CD4-positive, alpha-beta T cell (primary cell): ENCODE data around the gene GPD1L. TPM values are rescaled to one million over a fixed set of nuclear protein-coding genes. Genes with fewer than 3 reads are reported as not detected.

Experiments used
- ATAC-seq: fragments of 200-7000 bp; cut with Tn5 transposase; one replicate; pipeline ENCODE4 v1.10.0; 2022; ENCODE audit warnings: mild to moderate bottlenecking; ENCODE audit not compliant: poor library complexity
- CTCF ChIA-PET: fragments of 350-600 bp; sonication (Branson Sonifier 250); formaldehyde crosslinking; loops from one replicate; lab custom pipeline; 2021; ENCODE audit warnings: antibody characterized with exemption, inconsistent platforms; lab: Charles Lee
- POLR2A ChIA-PET: fragments of 350-600 bp; sonication (Branson Sonifier 250); formaldehyde crosslinking; loops from one replicate; lab custom pipeline; 2021; ENCODE audit warnings: antibody characterized with exemption, inconsistent platforms; lab: Charles Lee
- DNase-seq, 14 experiments: peaks; one replicate each; pipeline ENCODE4 v3.0.0-alpha.2; 2013 to 2020; ENCODE audit warnings: mixed read lengths in 2 of 14
- H3K27ac ChIP-seq, 2 donors: one replicate each; pipeline versions ENCODE4 v1.5.1 to v1.7.0; 2013; ENCODE audit warnings: low read length in 2 of 2, low read depth in 1 of 2, mild to moderate bottlenecking in 1 of 2
- H3K27me3 ChIP-seq, 2 experiments: 1 replicate in 1 of 2; 2 replicates in 1 of 2; pipeline versions ENCODE4 v1.6.1 to v1.7.0; 2013; ENCODE audit warnings: low read length in 2 of 2, control low read depth in 1 of 2, mild to moderate bottlenecking in 1 of 2, moderate library complexity in 1 of 2; ENCODE audit not compliant: insufficient read depth in 2 of 2, control insufficient read depth in 1 of 2
- H3K36me3 ChIP-seq: one replicate; pipeline ENCODE4 v1.6.1; 2013; ENCODE audit warnings: low read length, control low read depth; ENCODE audit not compliant: insufficient read depth
- H3K4me1 ChIP-seq: one replicate; pipeline ENCODE4 v1.6.1; 2013; ENCODE audit warnings: low read length, control low read depth; ENCODE audit not compliant: insufficient read depth
- H3K4me3 ChIP-seq: one replicate; pipeline ENCODE4 v1.5.1; 2013; ENCODE audit warnings: mild to moderate bottlenecking, low read length, moderate library complexity
- H3K9me3 ChIP-seq, 2 experiments: 1 replicate in 1 of 2; 2 replicates in 1 of 2; pipeline versions ENCODE4 v1.6.1 to v1.7.0; 2013; ENCODE audit warnings: low read length in 2 of 2, mild to moderate bottlenecking in 2 of 2, control low read depth in 1 of 2, moderate library complexity in 1 of 2; ENCODE audit not compliant: control insufficient read depth in 1 of 2, insufficient read depth in 1 of 2
- H3K27ac Mint-ChIP-seq: one replicate; pipeline ENCODE4 v1.8.0; 2020; ENCODE audit warnings: mixed read lengths
- H3K27me3 Mint-ChIP-seq: one replicate; pipeline ENCODE4 v1.8.0; 2021; ENCODE audit warnings: mixed read lengths
- H3K36me3 Mint-ChIP-seq: one replicate; pipeline ENCODE4 v1.8.0; 2021; ENCODE audit warnings: low read depth, mixed read lengths
- H3K4me1 Mint-ChIP-seq: one replicate; pipeline ENCODE4 v1.8.0; 2021; ENCODE audit warnings: low read depth, mixed read lengths
- H3K4me3 Mint-ChIP-seq: one replicate; pipeline ENCODE4 v1.8.0; 2020; ENCODE audit warnings: mild to moderate bottlenecking, mixed read lengths
- H3K9me3 Mint-ChIP-seq: one replicate; pipeline ENCODE4 v1.8.0; 2020; ENCODE audit warnings: mixed read lengths
- CTCF ChIP-seq: fragments of 200-600 bp; IDR thresholded peaks from one replicate; pipeline ENCODE4 v1.8.0; 2022; ENCODE audit warnings: antibody characterized with exemption, mild to moderate bottlenecking
- intact Hi-C, 2 experiments: fragments of 100-400 bp; cut with DNase I in 1 of 2; cut with micrococcal nuclease in 1 of 2; formaldehyde crosslinking; loops; one replicate each; pipeline versions ENCODE4 v1.15.1 to v1.9.0; 2023 to 2025; cut with DNase I, micrococcal nuclease
- total RNA-seq, 174 experiments: library from RNA in 2 of 174; stranded (reverse) in 2 of 174; gene quantifications; one replicate each; pipeline ENCODE4 v1.2.3 and lab custom pipeline; 2021 to 2026

Gene GPD1L
- total RNA-seq, 2 experiments from 2014 or later, result 15.3 to 16.0 TPM

- intact Hi-C loops, result no loop called here
- H3K4me1 ChIP-seq, result no peaks in the 10 kb centered on the region
- H3K4me1 Mint-ChIP-seq, result no peaks in the 10 kb centered on the region
- CTCF ChIA-PET, result no interaction called here
- no peaks in the 10 kb centered on the region for H3K9me3 ChIP-seq
- no peaks in the 10 kb centered on the region for H3K27me3 ChIP-seq
- H3K36me3 Mint-ChIP-seq, result no peaks in the 10 kb centered on the region
- H3K27ac ChIP-seq, result no peak overlapping the region
- H3K27me3 Mint-ChIP-seq, result no peaks in the 10 kb centered on the region
- DNase-seq (no peak), ATAC-seq (no peak)
- no peak overlapping the region for H3K27ac Mint-ChIP-seq
- H3K9me3 Mint-ChIP-seq, result no peaks in the 10 kb centered on the region
- POLR2A ChIA-PET, result interaction anchor here (0.6 kb wide), 1 partner anchor 1431 kb away, joined by 3 read pairs; no protein-coding TSS in a partner anchor
- no peak for TF ChIP-seq CTCF
- H3K4me3 ChIP-seq, result no peak overlapping the region
- H3K36me3 ChIP-seq, result no peaks in the 10 kb centered on the region
- no peak overlapping the region for H3K4me3 Mint-ChIP-seq
Measured at GRCh38 chr3:32077260-32078084, 28.9 kb upstream of the GPD1L start.

- Histone ChIP-seq H3K4me1 (no peaks in the 10 kb centered on the region), H3K27me3 (no peaks in the 10 kb centered on the region), H3K9me3 (no peaks in the 10 kb centered on the region), H3K4me3 (no peak overlapping the region), H3K36me3 (no peaks in the 10 kb centered on the region), H3K27ac (no peak overlapping the region)
- ChIA-PET CTCF (no interaction called here), POLR2A (no interaction called here)
- Mint-ChIP-seq H3K4me3 (no peak overlapping the region), H3K9me3 (no peaks in the 10 kb centered on the region), H3K4me1 (no peaks in the 10 kb centered on the region), H3K27ac (no peak overlapping the region), H3K36me3 (no peaks in the 10 kb centered on the region), H3K27me3 (no peaks in the 10 kb centered on the region)
- TF ChIP-seq CTCF, result no peak
- intact Hi-C loops, result no loop called here
- ATAC-seq (no peak), DNase-seq (no peak)
Measured at GRCh38 chr3:32078085-32078634, 28.3 kb upstream of the GPD1L start.

- H3K9me3 Mint-ChIP-seq, result no peaks in the 10 kb centered on the region
- no peak overlapping the region for H3K4me3 ChIP-seq
- no peak overlapping the region for H3K27ac ChIP-seq
- no peaks in the 10 kb centered on the region for H3K4me1 ChIP-seq
- H3K4me3 Mint-ChIP-seq, result no peak overlapping the region
- no peaks in the 10 kb centered on the region for H3K27me3 ChIP-seq
- H3K9me3 ChIP-seq, result no peaks in the 10 kb centered on the region
- TF ChIP-seq CTCF, result no peak
- POLR2A ChIA-PET, result no interaction called here
- H3K27ac Mint-ChIP-seq, result no peak overlapping the region
- CTCF ChIA-PET, result no interaction called here
- no peaks in the 10 kb centered on the region for H3K36me3 ChIP-seq
- DNase-seq, result no peak
- ATAC-seq, result no peak
- no peaks in the 10 kb centered on the region for H3K4me1 Mint-ChIP-seq
- no peaks in the 10 kb centered on the region for H3K36me3 Mint-ChIP-seq
- no peaks in the 10 kb centered on the region for H3K27me3 Mint-ChIP-seq
- intact Hi-C loops, result no loop called here
Measured at GRCh38 chr3:32078864-32079263, 27.6 kb upstream of the GPD1L start.
